Measurements from ENCODE around the gene NHSL2.
"Not testable (repeated sequence)": the region's sequence is repeated elsewhere in the genome, so short reads cannot be mapped to it uniquely, and the experiment has no call there.

NHSL2 gene

GRCh38 chrX:72176289-72176688 lies 265.6 kb downstream of the NHSL2 start:
- not testable (repeated sequence) for DNase-seq (ENCODE audit: low read depth in 2 of 2)

- no peak for DNase-seq (ENCODE audit: low read depth in 2 of 2)
Observed at GRCh38 chrX:72176981-72177380, 266.3 kb downstream of the NHSL2 start.

DNA sequence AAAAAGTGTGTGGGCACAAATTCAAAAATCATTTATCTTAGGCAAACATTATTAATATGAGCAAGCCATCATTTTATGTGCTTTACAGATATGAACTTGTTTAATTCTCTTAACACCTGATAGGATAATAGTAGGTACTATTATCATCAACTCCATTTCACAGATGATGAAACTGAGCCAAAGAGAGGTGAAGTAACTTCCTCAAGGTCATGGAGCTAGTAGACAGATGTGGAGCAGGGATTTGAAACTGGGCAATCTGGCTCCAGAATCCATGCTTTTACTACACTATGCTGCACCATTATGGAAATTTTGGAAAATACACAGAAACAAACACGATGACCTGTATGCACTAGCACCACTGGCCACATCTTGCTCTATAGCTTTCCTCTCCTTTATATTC lies 269.9 kb downstream of the NHSL2 start:
- no peak for DNase-seq (ENCODE audit: low read depth in 2 of 2)

DNA sequence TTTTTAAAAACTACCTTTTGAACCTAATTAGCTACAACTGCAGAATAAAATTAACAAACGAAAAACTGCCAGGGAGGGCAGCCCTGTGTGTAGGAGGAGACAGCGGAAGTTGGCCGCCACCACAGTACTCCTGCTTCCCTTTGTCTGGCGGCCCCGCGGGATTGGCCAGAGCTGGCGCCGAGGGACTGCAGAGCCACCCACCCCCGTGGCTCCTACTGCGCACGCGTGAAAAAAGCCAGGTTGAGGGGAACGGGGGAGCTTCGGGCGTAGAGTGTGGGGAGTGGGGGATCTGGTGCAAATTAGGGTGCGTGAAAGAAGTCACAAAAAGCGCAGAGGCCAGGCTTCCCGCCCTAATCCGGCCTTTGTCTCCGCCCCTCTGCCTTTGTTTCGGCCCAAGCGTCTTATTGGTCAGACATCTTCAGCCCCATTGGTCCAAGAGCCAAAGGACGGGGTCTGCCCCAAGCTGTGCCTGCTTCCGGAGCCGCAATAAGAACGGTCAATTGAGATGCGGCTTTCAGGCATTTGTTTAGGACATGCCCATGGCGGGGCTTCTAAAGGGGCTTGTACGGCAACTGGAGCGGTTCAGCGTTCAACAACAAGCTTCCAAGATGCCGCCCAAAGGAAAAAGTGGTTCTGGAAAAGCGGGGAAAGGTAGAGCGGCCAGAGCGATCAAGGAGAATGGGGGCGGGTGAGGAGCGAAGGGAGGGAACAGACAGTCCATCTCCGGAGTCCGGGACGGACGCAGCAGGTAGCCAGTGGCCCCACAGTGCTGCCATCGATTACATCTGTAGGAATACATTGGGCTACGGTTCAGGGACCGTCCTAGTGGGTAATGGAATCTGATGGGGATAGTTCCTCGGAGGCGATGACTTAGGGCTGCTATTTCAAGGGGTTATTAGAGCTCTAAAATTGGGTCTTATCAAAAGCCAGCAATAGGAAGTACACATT lies 270.8 kb downstream of the NHSL2 start, which contains the start of gene PIN4:
Gene PIN4 (plus strand): TSS at position 580 of the 948 bp plus-strand sequence. CDS start 29 bp downstream, at position 609.
- peak; percentile 52 to 66 for DNase-seq (ENCODE audit: low read depth in 2 of 2)

- no peak for DNase-seq (ENCODE audit: low read depth in 2 of 2)
Observed at GRCh38 chrX:72182924-72183323, 272.3 kb downstream of the NHSL2 start.

GRCh38 chrX:72201836-72202536 lies 291.3 kb downstream of the NHSL2 start:
- no peak for DNase-seq (ENCODE audit: low read depth in 2 of 2)

Data from stimulated activated CD8-positive, alpha-beta memory T cell treated with anti-CD3 and anti-CD28 coated beads, Interleukin-2, amount 100 ng/mL, for 1 hour (primary cell).